ENCODE results near the gene HLA-DRB1.
"Not testable (repeated sequence)": the region's sequence is repeated elsewhere in the genome, so short reads cannot be mapped to it uniquely, and the experiment has no call there.

The HLA-DRB1 gene

DNA sequence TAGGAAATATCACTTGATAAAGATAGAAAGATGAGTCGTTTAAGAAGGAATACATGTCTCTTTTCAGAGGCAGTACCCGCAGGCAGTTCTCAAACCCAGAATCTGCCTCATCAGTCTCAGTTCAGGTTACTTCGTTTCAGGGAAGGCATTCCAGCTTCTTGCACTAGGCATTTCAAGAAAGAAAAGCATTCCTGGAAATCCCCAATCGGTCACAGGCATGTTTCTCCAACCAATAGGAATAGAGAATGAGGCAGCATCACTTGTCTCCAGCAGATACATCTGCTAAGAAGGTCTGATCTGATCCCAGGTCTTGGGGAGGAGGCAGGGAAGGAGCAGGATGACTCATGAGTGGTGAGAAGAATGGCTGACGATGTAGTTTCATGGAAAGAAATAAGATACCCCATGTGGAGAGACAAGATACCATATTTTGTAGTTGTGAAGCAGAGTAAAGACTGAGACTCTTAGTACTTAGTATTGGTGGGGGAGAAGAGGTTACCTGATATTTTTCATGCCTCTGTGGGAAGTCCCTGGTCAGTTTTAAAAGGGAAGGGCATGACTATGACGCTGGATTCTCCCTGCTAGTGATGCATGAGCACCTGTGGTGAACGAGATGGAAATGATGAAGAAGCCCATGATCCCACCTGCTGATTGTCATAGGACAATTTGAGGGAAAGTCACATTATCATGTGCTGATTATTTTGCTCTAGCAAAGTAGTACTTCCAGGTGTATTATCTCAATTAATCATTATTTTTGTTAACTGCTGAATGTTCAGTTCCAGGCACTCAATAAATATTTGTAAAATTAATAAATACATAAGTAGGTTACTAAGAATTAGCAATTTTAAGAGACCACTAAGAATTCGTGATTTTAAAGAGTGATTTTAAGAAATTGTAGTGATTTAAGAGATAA is 20.3 kb upstream of the HLA-DRB1 start:
- DNase-seq (ENCODE audit: low read depth in 2 of 2): no peak

DNA sequence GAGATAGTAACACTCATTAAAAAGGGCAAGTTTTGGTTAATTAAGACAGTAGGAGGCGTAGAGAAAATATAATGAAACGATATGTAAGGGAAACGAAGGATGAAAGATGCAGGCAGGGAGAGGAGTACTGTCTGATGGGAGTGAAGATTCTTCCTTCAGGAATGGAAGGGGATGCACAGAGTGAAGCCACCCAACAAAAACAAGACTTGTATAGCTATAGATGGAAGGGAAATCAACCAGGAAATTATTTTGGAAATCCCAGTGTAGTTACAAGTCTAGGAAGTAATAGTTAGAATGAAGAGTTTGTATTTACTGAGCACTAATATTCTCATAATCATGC is 19.7 kb upstream of the HLA-DRB1 start:
- DNase-seq (ENCODE audit: low read depth in 2 of 2): no peak

DNA sequence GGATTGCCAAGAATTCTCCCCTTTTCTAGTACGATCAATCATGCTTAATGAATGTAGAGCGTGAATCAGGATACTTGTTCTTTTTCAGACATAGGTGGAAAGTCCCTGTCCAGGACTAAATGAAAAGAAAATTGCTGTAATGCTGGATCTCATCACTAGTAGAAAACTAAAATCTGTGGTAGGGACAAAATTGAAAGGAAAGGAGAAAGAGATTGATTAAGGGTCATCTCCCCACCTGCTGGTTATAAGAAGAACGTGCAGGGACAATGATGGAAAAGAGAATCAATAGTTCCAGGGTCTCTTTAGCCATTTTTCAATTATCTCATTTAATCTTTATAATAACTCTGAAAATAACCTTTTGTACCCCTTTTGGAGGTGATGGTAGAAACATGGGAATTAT is 18.7 kb upstream of the HLA-DRB1 start:
- DNase-seq (ENCODE audit: low read depth in 2 of 2): no peak

DNA sequence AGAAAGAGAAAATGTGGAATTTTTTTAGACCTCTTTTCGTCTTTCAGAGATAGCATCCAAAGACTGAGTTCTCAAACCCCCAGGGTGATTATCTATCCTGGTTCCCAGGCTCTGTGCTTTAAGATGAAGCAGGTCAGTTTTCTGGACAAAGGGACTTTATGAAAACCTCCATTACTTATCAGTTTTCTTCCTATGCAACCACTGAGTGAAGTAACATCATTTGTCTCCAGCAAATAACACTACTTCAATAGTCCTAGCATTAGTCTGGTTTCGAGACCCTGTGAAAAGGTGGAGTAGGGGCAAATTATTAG is 18.3 kb upstream of the HLA-DRB1 start:
- DNase-seq (ENCODE audit: low read depth in 2 of 2): no peak

DNA sequence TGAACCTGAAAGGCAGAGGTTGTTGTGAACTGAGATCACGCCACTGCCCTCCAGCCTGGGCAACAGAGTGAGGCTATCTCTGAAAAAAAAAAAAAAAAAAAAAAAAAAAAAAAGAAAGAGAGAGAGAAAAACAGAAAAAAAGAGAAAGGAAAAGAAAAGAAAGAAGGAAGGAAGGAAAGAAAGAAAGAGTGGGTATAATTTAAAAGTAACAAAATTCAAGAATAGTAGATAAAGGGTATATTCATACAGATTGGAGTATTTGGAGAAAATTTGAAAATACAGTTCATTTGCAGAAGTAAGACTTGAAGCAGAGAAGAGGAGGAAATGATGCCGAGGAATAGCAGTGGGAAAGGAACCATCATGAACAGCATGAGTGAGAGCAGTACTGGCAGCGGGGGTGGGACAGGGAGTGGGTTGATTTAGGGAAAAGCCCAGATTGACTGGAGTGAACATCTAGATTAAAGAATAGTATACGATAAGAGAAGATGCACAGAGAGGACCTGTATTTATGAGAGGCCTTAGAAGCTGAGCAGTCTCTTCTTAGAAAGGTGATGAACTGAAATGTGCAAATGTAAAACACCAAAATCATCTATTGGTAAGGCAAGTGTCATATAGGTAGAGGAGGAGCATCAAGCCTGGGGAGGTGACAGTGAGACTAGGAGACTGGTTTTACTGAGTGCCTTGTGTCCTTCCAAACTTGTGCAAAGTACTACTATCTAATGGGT is 17.8 kb upstream of the HLA-DRB1 start:
- DNase-seq (ENCODE audit: low read depth in 2 of 2): no peak

DNA sequence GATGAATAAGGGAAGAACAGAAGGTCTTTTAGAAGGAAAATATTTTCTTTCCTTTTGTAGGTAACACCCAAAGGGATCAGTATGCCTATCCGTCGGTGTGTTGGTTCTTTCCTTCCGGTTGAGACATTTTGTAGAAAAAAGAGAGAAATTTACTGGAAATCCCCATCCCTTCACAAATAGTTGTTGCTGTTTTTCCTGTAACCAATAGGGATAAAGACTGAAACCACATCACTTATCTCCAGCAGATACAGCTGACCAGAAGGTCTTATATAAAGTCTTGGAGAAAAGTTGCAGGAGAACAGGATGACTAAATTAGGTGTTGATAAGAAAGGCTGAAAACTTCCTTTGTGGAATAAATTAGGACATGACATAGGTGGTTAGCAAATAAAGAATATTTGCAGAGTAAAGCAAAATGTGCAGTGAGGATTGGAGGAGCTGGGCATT is 14.8 kb upstream of the HLA-DRB1 start:
- DNase-seq (ENCODE audit: low read depth in 2 of 2): no peak

DNA sequence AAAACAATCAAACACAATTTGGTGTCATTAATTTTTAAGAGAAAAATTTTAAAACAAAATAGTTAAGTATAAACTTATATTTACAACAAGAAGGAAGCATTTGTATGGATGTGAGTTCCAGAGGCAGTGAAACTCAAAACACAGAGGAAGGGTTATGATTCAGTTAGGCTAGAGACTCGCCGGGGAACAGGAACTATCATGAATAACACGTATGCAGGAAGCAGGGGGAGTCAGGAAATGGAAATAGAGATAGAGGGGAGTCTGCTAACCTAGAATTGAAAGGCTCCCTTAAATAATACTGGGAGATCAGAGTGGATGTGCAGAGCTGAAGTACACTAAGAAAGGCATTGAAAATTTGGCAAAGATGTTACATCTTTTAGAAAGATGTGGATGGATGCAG is 14.2 kb upstream of the HLA-DRB1 start:
- DNase-seq (ENCODE audit: low read depth in 2 of 2): no peak

DNA sequence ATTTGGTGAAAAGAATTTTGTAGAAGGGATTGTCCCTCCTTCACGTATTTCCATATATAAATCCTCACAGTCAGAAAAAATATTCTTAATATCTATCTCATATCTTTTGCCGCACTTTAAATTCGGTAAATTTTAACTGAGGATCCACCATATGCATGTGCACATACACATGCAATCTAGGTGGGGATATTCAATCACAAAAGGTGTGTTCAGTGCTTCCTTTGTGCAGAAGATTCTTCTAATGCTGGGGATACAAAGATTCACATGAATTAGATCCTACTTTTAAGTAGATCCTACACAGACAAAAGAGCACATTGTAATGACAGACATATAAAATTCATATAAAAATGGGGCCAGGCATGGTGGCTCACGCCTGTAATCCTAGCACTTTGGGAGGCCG is 13.6 kb upstream of the HLA-DRB1 start:
- no peak for DNase-seq (ENCODE audit: low read depth in 2 of 2)

DNA sequence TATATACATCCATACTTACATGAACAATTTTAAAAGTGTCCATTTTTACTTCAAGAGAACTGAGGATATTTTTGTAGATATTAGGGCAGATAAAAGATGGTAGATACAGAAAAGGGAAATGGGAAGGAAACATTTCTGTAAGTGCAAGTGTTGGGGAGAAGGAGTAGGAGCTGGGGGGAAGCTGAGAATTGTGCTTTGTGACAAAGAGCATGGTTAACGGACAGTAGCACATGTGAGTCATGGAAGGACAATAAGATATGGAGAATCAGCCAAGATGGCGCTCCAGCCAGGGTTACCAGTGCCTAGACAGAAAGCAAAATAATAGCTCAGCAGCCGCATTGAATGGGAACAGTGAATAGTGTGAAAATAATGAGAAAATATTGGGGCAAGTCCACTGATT is 12.7 kb upstream of the HLA-DRB1 start:
- no peak for DNase-seq (ENCODE audit: low read depth in 2 of 2)

DNA sequence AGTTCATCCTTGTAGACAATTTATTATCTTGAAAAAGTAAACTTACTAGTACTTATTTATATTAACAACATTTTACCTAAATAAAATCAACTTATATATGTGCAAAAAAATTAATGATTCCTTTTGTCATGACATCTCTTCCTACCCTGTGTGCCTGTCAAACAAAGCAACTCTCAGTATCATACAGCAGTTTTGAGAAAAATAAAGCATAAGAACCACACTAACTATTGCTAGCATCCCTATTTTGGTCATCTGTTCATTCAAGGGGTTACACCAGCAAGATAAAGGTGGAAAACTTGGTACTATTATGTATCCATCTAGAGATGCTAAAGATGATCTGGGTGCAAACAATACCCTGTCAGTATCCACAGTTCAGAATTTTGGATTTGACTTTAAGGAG is 7.4 kb upstream of the HLA-DRB1 start:
- no peak for DNase-seq (ENCODE audit: low read depth in 2 of 2)

DNA sequence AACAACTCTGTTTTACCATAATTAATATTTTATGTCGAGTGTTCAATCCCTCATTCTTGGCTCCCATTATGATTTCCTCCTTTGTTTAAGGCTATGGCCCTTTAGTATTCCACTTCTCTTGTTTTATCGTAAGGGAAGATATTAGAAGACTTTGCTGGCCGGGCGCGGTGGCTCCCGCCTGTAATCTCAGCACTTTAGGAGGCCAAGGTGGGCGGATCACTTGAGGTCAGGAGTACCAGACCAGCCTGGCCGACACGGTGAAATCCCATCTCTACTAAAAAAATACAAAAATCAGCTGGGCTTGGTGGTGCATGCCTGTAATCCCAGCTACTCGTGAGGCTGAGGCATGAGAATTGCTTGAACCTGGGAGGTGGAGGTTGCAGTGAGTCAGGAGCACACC is 1.1 kb upstream of the HLA-DRB1 start:
- DNase-seq (ENCODE audit: low read depth in 2 of 2): not testable (repeated sequence)

DNA sequence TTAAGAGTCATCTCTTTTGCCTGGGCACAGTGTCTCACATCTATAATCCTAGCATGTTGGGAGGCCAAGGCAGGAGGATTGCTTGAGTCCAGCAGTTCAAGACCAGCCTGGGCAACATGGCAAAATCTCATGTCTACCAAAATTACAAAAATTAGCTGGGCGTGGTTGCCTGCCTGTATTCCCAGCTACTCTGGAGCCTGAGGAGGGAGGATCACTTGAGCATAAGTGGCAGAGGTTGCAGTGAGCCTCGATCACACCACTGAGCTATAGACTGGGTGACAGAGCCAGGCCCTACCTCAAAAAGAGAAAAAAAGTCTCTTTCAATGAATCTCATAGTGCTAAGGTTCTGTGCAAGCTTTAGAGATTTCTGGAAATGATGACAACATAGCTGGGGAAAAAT is 1.5 kb downstream of the HLA-DRB1 start:
- DNase-seq (ENCODE audit: low read depth in 2 of 2): no peak

DNA sequence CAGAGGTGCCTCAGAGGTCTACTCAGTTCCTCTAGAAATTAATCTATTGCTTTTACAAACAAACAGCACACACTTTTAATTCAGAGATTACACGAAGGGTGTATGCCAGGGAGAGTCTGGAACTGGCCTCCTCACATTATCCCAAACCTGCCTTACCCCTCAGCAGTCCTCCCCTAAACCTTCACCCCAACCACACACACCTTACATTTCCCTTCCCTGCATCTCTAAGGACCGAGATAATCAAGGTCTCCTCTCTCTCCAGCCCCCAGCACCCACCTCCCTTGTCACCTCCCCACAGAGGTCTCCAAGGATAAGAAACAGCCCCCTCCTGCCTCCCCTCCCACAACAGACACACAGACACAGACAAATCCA is 6.1 kb downstream of the HLA-DRB1 start:
- no peak for DNase-seq (ENCODE audit: low read depth in 2 of 2)

DNA sequence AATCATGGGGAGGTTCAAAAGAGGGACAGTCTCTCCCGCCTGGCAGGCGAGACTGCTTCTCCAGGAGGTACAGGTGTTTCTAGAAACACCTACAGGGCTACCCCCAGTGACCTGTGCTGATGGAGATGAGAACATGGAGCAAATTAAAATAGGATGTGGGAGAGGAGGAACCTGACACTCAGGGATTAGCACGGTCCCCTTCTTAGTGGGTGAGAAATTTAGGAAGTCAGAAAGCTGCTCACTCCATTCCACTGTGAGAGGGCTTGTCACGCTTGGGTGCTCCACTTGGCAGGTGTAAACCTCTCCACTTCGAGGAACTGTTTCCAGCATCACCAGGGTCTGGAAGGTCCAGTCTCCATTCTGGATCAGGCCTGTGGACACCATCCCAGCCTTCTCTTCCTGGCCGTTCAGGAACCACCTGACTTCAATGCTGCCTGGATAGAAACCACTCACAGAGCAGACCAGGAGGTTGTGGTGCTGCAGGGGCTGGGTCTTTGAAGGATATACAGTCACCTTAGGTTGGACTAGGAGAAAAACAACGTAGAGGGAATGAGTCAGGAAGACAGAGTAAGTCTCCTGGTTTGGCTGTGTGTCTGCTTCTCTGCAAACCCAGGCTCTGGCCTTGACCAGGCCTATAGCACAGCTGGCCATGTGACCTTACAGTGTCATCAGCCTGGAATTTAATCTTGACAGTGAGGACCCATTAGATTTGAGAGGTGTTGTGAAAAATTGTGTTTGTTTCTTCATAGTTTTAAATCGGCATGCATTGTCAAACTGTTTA is 8.1 kb downstream of the HLA-DRB1 start:
- no peak for DNase-seq (ENCODE audit: low read depth in 2 of 2)

DNA sequence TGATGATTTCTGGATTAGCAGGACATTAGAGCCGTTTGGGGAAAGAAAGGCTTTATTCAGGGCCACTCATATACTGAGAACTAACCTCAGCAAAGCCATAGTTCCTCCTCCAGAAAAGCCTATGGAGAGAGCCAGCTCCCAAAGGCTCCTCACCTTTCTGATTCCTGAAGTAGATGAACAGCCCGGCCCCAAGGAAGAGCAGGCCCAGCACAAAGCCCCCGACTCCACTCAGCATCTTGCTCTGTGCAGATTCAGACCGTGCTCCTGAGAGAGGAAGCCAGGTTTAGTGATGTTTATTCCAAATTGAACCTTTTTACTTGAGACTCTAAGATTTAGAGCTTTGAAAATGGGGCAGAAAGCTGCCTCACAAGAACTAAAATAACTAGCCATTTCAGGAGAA is 9.1 kb downstream of the HLA-DRB1 start:
- DNase-seq (ENCODE audit: low read depth in 2 of 2): no peak

DNA sequence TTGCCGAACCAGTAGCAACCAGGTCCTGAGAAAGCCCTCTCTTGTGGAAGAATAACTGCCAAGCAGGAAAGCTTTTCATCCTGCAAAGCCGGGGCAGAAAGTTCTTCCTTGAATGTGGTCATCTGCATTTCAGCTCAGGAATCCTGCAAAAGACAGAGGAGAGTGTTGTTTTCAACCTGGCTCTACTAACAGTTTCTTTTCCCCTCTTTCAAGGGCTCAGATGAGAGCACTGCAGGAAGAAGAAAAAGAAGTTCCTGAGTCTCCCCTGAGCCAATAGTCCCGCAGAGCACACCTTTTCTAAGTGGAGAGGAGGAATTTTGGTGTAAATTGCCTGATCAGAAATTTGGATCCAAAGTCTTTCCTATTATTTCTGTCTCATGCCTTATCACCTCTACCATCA is 10.7 kb downstream of the HLA-DRB1 start:
- DNase-seq (ENCODE audit: low read depth in 2 of 2): no peak

DNA sequence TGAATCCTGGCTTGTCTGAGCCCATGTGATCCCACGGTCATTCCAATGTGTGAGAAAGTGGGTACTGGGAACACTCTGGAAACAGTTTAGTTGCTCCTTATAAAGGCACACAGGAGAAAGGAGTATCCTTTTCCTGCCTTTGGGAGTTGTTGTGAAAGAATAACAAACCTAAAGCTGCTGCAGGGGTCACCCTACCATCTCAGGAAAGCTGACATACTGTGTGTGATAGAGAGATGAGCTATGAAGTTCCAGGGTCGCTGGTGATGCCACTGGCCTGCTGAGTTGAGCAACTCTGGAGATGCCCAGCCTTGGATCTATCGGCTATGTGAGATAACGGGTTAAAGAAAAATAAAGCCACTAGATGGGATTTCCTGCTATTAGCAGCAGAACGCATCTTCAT is 12.2 kb downstream of the HLA-DRB1 start:
- DNase-seq (ENCODE audit: low read depth in 2 of 2): not testable (repeated sequence)

DNA sequence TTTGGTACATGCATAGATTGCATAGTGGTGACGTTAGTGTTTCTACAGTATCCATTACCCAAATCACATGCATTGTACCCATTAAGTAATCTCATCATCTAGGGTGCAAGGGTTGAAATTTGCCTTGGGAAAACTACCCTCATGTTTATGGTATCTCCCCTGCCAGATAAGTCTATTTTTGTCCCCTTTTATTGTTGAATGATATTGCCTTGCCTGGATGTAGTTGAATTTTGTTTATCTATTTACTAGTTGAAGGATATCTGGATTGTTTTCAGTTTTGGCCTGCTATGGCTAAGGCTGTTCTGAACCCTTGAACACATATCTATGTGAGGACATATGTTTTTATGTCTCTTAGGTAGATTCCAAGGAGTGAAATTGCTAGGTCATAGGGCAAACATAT is 13.4 kb downstream of the HLA-DRB1 start:
- DNase-seq (ENCODE audit: low read depth in 2 of 2): no peak

DNA sequence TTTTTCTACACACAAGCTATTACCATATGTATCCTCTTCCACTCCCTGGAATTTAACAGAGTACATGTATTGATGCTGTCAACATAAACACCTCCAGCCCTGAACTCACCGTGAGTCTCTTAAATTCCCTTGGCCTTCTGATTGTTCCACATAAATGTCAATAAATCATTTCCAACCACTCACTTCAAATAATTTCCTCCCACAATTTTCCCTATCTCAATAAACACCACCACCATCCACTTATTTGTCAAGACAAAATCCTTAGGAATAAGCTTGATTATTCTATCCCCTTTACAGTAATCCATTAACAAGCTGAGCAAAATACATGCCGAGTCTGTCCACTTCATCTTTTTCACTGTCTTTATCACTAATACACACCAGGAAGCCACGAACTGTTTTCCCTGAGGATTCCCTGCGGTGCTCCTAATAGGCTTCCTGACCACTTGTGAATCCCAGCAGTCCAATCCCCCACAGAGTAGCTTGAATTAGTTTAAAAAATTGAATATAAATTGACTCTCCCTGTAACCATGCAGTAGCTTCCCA is 19.2 kb downstream of the HLA-DRB1 start:
- DNase-seq (ENCODE audit: low read depth in 2 of 2): no peak

DNA sequence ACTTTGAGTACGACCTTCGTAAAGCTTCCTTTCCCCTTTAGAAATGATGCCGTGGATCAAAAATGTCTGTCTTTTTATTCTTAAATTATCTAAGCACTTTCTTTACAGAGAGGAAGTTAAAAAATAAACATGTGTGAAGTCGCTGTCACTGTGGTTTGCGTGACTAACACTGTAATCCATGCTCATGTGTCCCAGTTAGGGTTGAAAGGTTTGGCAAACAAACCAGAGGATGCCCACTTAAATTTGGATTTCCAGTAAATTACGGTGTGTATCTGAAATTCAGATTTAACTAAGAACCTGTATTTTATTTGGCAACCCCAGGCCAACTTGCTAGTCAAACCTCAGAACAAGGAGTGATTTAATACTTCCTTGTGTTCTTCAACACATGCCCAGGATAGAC is 21.1 kb downstream of the HLA-DRB1 start:
- no peak for DNase-seq (ENCODE audit: low read depth in 2 of 2)

DNA sequence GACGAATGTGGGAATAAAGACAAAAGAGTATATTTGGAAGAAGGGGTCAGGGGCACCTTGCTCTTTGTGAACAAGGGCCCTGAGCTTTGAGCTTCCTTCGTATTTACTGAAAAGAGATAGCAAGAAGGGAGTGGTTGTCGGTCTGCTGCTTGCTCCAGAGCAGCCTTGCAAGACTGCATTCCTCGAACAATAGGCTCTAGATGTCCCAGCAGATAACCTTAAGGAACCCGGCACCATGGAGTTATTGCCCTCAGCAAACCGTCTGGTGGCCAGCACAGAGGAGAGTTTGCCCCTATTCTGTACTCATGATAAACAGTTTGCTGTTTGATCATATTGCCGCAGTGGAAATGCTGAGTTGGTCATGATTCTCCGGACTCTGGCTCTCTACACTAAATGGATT is 22.7 kb downstream of the HLA-DRB1 start:
- DNase-seq (ENCODE audit: low read depth in 2 of 2): no peak

DNA sequence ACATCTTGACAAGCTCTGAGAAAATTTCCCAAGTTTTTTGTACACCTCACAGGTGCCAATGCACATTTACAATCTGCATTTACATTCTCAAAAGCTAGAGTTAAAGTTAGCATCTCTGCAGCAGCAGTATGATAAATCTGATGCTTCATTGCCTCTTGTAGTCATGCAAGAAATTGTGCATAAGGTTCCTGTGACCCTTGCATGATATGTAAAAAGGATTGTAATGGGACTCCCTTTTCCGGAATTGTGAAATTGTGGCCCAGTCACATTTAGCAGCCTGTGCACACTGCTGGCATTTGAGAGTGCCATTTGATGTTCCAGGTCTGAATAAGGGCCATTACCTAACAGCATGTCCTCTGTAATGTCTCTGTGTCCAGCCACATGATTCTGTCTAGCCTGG is 24.1 kb downstream of the HLA-DRB1 start:
- DNase-seq (ENCODE audit: low read depth in 2 of 2): no peak

DNA sequence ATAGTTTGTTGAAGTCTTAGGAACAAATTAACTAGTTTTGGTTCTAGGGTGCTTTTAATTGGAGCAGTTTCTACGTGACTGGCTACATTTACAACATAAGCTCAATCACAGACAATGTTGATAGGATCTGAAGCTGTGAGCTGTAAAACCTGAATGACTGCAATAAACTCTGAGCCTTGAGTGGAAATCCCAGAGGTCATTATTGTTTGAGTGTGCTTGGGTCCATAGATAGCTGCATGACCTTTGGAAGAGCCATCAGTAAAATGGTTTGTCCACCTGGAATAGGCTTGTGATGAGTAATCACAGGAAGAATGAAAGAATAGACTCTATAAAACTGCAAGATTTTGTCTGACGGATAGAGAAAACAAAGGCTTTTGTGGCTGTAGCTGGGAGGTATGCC is 26.7 kb downstream of the HLA-DRB1 start:
- DNase-seq (ENCODE audit: low read depth in 2 of 2): no peak
